Measurements from ENCODE around the gene NPAS1. TPM values are rescaled to one million over a fixed set of nuclear protein-coding genes. Genes with fewer than 3 reads are reported as not detected.

Gene NPAS1
- total RNA-seq, 2 experiments from 2014 or later, result 3.4 to 8.4 TPM

- intact Hi-C loops (cut with micrococcal nuclease; ENCODE audit: unreplicated experiment), result no loop called here
- ChIA-PET CTCF (ENCODE audit: unreplicated experiment) (interaction anchor here (0.6 kb wide), 1 partner anchor 16 kb away, joined by 3 read pairs; no protein-coding TSS in a partner anchor), POLR2A (interaction anchor here (0.6 kb wide), 1 partner anchor 28 kb away, joined by 3 read pairs; no protein-coding TSS in a partner anchor)
- no TSS peak for BruUV-seq (replicated peaks)
- H3K27ac ChIP-seq (ENCODE audit: low read depth, low read length, poor library complexity, severe bottlenecking), result no peak overlapping the region
- H3K79me2 ChIP-seq (ENCODE audit: insufficient read depth, low read depth, low read length), result no peaks in the 10 kb centered on the region
- TF ChIP-seq CTCF (conservative IDR thresholded peaks at IDR 0.05; ENCODE audit: low read length) (no peak), EZH2phosphoT487 (IDR thresholded peaks at IDR 0.05; ENCODE audit: borderline replicate concordance, low read depth, low read length) (no peak)
- H4K20me1 ChIP-seq (ENCODE audit: insufficient read depth, low read length), result no peaks in the 10 kb centered on the region
- H3K9me2 ChIP-seq (ENCODE audit: insufficient read depth, low read length), result no peaks in the 10 kb centered on the region
- H3K4me1 ChIP-seq (ENCODE audit: insufficient read depth, low read length, poor library complexity, severe bottlenecking), result no peaks in the 10 kb centered on the region
- H3K9me3 ChIP-seq (ENCODE audit: low read length), result no peaks in the 10 kb centered on the region
- no peak overlapping the region for H3K4me2 ChIP-seq (ENCODE audit: low read length)
- DNase-seq (ENCODE audit: low spot score), result no peak
- H2AFZ ChIP-seq (ENCODE audit: low read length), result no peak overlapping the region
- no peaks in the 10 kb centered on the region for H3K36me3 ChIP-seq (ENCODE audit: insufficient read depth, low read length)
- H3K4me3 ChIP-seq (ENCODE audit: low read depth, low read length, poor library complexity, severe bottlenecking), result no peak overlapping the region
Observed at GRCh38 chr19:47018923-47019322, 714 bp upstream of the NPAS1 start.

- TF ChIP-seq EZH2phosphoT487 (IDR thresholded peaks at IDR 0.05; ENCODE audit: borderline replicate concordance, low read depth, low read length) (no peak), CTCF (conservative IDR thresholded peaks at IDR 0.05; ENCODE audit: low read length) (no peak)
- Histone ChIP-seq H3K36me3 (ENCODE audit: insufficient read depth, low read length) (no peaks in the 10 kb centered on the region), H3K4me3 (ENCODE audit: low read depth, low read length, poor library complexity, severe bottlenecking) (no peak overlapping the region), H3K9me2 (ENCODE audit: insufficient read depth, low read length) (no peaks in the 10 kb centered on the region), H3K27ac (ENCODE audit: low read depth, low read length, poor library complexity, severe bottlenecking) (no peak overlapping the region), H3K9me3 (ENCODE audit: low read length) (no peaks in the 10 kb centered on the region), H3K4me2 (ENCODE audit: low read length) (no peak overlapping the region), H2AFZ (ENCODE audit: low read length) (no peak overlapping the region), H3K4me1 (ENCODE audit: insufficient read depth, low read length, poor library complexity, severe bottlenecking) (no peaks in the 10 kb centered on the region), H4K20me1 (ENCODE audit: insufficient read depth, low read length) (no peaks in the 10 kb centered on the region), H3K79me2 (ENCODE audit: insufficient read depth, low read depth, low read length) (no peaks in the 10 kb centered on the region)
- BruUV-seq (replicated peaks), result no TSS peak
- DNase-seq (ENCODE audit: low spot score), result no peak
- intact Hi-C loops (cut with micrococcal nuclease; ENCODE audit: unreplicated experiment), result no loop called here
- ChIA-PET CTCF (ENCODE audit: unreplicated experiment) (no interaction called here), POLR2A (interaction anchor here (0.6 kb wide), 1 partner anchor 1188 kb away, joined by 3 read pairs; no protein-coding TSS in a partner anchor)
Observed at GRCh38 chr19:47020132-47020805, 632 bp downstream of the NPAS1 start.

- no peak for DNase-seq (ENCODE audit: low spot score)
- no peak overlapping the region for H3K4me2 ChIP-seq (ENCODE audit: low read length)
- CTCF ChIA-PET (ENCODE audit: unreplicated experiment), result no interaction called here
Observed at GRCh38 chr19:47020992-47021496, 1.4 kb downstream of the NPAS1 start.

More at GRCh38 chr19:47020992-47021496, 1.4 kb downstream of the NPAS1 start:
- TF ChIP-seq EZH2phosphoT487 (IDR thresholded peaks at IDR 0.05; ENCODE audit: borderline replicate concordance, low read depth, low read length), result no peak; the same call in 1 of the 2 replicates
- TF ChIP-seq CTCF (conservative IDR thresholded peaks at IDR 0.05; ENCODE audit: low read length), result no peak
- POLR2A ChIA-PET, result interaction anchor here (0.6 kb wide), 1 partner anchor 1188 kb away, joined by 3 read pairs; no protein-coding TSS in a partner anchor
- Histone ChIP-seq H4K20me1 (ENCODE audit: insufficient read depth, low read length) (no peaks in the 10 kb centered on the region), H3K9me2 (ENCODE audit: insufficient read depth, low read length) (no peaks in the 10 kb centered on the region), H3K79me2 (ENCODE audit: insufficient read depth, low read depth, low read length) (no peaks in the 10 kb centered on the region), H2AFZ (ENCODE audit: low read length) (no peak overlapping the region), H3K4me3 (ENCODE audit: low read depth, low read length, poor library complexity, severe bottlenecking) (no peak overlapping the region), H3K9me3 (ENCODE audit: low read length) (no peaks in the 10 kb centered on the region), H3K36me3 (ENCODE audit: insufficient read depth, low read length) (no peaks in the 10 kb centered on the region), H3K4me1 (ENCODE audit: insufficient read depth, low read length, poor library complexity, severe bottlenecking) (no peaks in the 10 kb centered on the region), H3K27ac (ENCODE audit: low read depth, low read length, poor library complexity, severe bottlenecking) (no peak overlapping the region)
- BruUV-seq (replicated peaks), result no TSS peak
- intact Hi-C loops (cut with micrococcal nuclease; ENCODE audit: unreplicated experiment), result no loop called here

Data from OCI-LY7 (cell line).